Smooth muscle cell of bladder (primary cell): ENCODE results near the gene LIN9. TPM values are rescaled to one million over a fixed set of nuclear protein-coding genes. Genes with fewer than 3 reads are reported as not detected.

ENCODE experiments used
- total RNA-seq: library from RNA; depleted of rRNA; stranded (reverse); fragments of >200 nt; gene quantifications from 2 replicates; pipeline ENCODE4 v1.2.3, GENCODE V29; 2014

LIN9 gene, protein sequence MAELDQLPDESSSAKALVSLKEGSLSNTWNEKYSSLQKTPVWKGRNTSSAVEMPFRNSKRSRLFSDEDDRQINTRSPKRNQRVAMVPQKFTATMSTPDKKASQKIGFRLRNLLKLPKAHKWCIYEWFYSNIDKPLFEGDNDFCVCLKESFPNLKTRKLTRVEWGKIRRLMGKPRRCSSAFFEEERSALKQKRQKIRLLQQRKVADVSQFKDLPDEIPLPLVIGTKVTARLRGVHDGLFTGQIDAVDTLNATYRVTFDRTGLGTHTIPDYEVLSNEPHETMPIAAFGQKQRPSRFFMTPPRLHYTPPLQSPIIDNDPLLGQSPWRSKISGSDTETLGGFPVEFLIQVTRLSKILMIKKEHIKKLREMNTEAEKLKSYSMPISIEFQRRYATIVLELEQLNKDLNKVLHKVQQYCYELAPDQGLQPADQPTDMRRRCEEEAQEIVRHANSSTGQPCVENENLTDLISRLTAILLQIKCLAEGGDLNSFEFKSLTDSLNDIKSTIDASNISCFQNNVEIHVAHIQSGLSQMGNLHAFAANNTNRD
- total RNA-seq: 1.3 and 1.7 TPM in 2 replicates

DNA sequence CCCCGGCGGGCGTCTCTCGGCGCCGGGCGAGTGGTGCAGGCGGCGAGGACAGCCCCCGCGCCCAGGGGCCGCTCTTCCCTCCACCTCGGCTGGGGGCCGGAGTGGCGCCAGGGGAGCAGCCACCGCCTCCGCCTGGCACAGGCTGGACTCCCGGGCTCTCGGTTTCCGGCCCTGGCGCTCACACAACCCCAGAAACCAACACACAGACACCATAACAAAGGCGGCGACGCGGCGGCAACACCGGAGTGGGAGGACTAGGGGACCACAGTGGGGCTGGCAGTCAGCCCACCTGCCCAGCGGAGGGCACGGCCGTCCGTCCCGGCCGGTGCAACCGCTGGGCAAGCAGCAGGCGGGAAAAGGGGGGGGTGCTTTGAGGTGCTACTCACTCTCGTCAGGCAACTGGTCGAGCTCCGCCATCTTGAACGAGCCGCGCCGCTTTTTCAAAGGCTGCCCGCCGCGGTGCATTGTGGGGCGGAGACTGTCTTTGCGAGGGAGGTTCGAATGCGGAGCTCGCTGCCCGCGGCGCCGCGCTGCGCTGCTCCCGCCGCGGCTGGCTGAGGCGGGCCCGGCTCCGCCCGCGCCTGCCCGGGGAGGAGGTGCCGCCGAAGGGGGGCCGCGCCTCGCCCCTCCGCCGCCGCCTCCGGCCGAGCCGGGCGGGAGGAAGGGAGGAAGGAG is at the start of gene LIN9:
Gene LIN9 (minus strand): TSS at position 442 of the 675 bp plus-strand sequence. CDS start 25 bp downstream, at position 417.

DNA sequence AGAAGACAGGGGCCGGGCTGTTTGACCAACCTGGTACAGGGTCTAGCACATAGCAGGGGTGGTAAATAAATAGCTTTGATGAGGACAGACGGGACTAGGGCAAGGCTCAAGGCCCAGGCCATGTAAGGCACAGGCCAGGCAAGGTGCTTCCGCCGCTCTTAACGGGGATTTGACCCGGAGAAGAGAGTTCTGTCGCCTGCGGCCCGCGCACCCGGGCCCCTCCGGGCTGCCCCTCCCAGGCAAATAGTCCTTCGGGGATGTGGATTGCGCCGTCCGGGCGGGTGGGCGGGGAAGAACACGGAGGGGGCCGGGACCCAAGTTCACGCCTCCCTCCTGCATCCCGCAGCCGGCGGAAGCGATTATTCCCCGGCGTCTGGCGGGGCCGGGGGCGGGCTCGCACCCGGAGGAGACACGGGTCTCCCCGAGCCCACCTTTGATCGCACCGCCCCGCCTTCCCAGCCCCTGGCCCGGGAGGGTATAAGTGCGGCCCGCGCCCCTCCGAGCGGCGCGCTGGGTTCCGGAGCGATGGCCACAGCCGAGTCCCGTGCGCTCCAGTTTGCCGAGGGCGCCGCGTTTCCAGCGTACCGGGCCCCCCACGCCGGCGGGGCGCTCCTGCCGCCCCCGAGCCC is 85.7 kb downstream of the LIN9 start, which contains the start of gene MIXL1:
Gene MIXL1 (plus strand): TSS at position 508 of the 629 bp plus-strand sequence. CDS start 18 bp downstream, at position 526.

DNA sequence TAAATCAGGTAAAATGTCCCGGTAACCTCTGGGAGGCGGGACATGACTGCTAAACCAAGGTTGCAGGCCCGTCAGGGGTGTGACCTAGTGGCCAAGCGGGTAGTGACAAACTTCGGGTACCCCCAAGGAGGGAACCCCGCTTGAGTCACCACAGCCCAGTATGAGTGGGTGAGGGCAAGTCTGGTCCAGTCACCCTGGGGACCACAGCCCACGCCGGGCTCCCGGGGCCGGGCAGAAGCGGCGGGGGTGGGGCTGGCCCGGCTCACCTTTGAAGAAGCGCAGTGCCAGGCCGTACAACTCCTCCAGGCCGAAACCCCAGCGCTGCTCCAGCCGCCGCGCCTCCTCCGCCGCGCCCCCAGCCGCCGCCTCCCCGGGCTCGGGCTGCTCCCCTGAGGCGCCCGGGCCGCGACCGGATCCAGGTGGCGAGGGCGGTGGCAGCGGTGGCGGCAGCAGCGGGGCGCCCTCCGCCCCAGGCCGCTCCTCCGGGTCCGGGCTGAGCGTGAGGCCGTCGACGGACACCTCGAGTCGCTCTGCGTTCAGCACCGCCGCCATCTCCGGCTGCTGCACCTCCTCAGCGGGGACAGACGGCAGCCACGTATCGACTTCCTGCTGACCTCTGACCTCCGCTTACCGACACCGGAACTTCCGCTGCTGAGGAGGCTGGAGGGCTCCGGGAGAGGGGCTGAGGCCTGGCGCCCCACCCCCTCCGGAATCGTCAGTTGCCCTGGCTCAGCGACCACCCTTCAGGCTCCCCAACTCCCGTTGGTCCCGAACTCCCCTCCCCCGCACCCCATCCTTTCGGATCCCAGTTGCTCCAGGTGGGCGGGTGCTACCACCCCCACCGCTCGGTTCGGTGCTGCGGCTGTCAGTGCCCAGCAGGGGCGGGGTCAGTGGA is 122.6 kb downstream of the LIN9 start, which contains the start of gene ACBD3:
Gene ACBD3 (minus strand): TSS at position 618 of the 895 bp plus-strand sequence. CDS start 66 bp downstream, at position 552.

Other genes with a start within 250 kb of the LIN9 start
- gene H3-3A, start 246.4 kb downstream of the LIN9 start, total RNA-seq: 96.0 and 99.4 TPM in 2 replicates
- gene ACBD3, start 122.4 kb downstream of the LIN9 start, total RNA-seq: 68.6 and 82.0 TPM in 2 replicates
- not detected in 2 replicates for gene MIXL1, start 85.5 kb downstream of the LIN9 start, total RNA-seq
- 58.5 and 72.7 TPM in 2 replicates for gene PARP1, start 98.9 kb upstream of the LIN9 start, total RNA-seq
- under 0.01 TPM in 1 of 2 replicates, not detected in the other for gene STUM, start 239.6 kb upstream of the LIN9 start, total RNA-seq